Globus pallidus (tissue), 1 donor: ENCODE data around the gene LYRM2.

ENCODE experiments used
- DNase-seq: peaks from one replicate; pipeline ENCODE4 v3.0.0-alpha.2; 2015; ENCODE audit warnings: low spot score

Gene LYRM2, protein sequence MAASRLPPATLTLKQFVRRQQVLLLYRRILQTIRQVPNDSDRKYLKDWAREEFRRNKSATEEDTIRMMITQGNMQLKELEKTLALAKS

GRCh38 chr6:89638320-89639195, at the start of gene LYRM2:
LYRM2 (minus strand) TSS chr6:89638747; CDS start chr6:89638716, 31 bp downstream.
- DNase-seq: peak; percentile 93

DNA sequence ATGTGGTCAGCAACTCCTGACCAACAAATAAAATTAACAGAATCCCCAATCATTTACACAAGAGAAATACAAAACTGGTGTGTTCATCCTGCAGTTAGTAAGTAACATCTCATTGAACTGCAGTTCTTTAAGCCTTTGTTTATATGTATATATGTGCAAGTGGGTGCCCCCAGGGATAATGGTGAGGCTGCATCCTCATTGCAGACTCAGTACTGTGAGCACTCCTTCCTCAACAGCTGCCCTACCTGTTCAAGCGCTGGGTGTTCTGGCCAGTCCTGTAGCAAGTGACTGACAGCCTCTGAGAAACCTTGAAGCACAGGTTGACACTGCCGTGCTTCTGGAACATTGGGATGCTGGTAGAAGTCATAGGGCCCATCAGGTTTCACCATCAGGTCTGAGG, 49.8 kb upstream of the LYRM2 start:
- DNase-seq: no peak

- no peak for DNase-seq
Measured at GRCh38 chr6:89685311-89685710, 46.8 kb upstream of the LYRM2 start.

- DNase-seq: no peak
Measured at GRCh38 chr6:89682991-89683390, 44.4 kb upstream of the LYRM2 start.

DNA sequence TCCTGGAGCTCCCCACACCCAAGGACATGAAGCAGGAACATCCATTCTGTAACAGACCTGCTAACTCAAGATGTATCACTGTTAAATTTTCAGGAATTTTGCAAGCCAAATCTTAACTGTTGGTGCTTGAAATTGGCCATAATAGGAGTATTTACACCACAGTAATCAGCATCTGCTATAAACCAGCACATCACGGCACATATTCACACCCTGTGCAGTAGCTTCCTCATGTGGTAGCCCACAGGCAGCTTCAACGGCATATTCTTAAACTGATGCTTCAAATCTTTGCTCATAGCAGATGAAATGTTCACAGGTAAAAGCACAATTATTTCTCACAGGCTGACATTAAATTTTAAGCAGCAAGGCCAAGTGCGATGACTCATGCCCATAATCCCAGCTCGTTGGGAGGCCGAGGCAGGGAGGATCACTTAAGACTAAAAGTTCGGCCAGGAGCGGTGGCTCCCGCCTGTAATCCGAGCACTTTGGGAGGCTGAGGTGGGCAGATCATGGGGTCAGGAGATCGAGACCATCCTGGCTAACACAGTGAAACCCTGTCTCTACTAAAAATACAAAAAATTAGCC, 43.5 kb upstream of the LYRM2 start:
- DNase-seq: no peak

GRCh38 chr6:89680551-89680950, 42.0 kb upstream of the LYRM2 start:
- no peak for DNase-seq

- DNase-seq: no peak
Measured at GRCh38 chr6:89680150-89680549, 41.6 kb upstream of the LYRM2 start.

- no peak for DNase-seq
Measured at GRCh38 chr6:89679215-89680120, 40.9 kb upstream of the LYRM2 start.

DNA sequence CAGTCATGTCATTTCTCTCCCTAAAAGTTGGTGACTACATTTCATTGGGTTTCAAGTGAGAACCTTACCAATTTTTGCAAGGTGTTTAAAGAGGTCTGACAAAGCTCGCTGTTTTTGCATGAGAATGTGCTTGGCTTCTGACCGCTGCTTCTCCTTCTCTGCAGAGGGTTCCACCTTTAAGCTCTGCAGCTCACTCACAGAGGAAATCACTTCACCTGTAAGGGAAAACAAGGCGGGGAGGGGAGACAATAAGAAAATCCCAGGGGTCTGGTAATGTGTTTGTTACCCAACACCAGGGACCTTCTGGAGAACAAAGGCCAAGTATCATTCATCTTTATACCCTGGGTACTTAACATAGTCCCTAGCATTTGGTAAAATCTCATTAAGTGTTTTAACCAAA, 40.0 kb upstream of the LYRM2 start:
- DNase-seq: no peak

- DNase-seq: no peak
Measured at GRCh38 chr6:89675949-89676748, 37.6 kb upstream of the LYRM2 start.

DNA sequence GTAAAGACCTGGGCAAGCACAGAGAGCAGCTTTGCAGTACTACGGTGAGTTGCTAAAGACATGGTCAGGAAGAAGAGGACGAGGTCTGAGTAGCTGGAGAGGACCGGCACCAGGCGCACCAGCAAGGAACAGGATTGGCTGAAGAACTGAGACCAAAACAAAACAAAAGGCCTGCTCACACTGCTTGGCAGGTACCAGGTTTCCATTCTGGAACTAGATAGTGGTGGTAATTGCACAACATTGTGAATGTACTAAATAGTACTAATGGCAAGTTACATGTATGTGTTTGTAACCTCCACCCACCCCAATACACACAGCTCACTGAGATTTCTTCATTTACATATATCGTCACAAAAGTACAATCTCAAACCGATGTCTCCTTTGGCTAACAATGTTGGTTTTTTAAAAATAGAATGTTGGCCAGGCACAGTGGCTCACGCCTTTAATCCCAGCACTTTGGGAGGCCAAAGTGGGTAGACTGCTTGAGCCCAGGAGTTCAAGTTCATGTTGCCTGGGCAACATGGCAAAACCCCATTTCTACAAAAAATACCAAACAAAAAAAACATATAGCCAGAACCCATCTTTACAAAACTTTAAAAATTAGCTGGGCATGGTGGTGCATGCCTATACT, 32.5 kb upstream of the LYRM2 start:
- no peak for DNase-seq

- DNase-seq: no peak
Measured at GRCh38 chr6:89669002-89669401, 30.5 kb upstream of the LYRM2 start.

- no peak for DNase-seq
Measured at GRCh38 chr6:89667872-89668556, 29.5 kb upstream of the LYRM2 start.

- DNase-seq: no peak
Measured at GRCh38 chr6:89662659-89663223, 24.2 kb upstream of the LYRM2 start.

DNA sequence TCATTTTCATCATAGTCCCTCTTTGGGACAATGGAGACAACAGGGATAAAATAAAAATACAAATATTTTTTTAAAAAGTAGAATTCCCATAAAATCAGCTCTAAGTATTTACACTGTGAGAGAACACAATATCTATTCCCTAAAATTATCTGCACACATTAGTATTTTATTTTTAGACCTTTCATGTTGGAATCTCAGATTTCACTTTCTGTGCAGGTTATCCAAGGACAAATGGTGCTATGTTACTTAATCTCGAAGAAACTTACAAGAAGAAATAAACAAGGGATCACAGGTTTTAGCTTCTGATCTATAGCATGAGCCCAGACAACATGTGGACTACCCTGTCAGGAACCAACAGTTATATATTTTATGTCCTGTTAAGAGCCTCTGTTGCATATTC, 23.0 kb upstream of the LYRM2 start:
- DNase-seq: no peak

- DNase-seq: no peak
Measured at GRCh38 chr6:89660981-89661380, 22.4 kb upstream of the LYRM2 start.

- DNase-seq: no peak
Measured at GRCh38 chr6:89657445-89658158, 19.1 kb upstream of the LYRM2 start.

DNA sequence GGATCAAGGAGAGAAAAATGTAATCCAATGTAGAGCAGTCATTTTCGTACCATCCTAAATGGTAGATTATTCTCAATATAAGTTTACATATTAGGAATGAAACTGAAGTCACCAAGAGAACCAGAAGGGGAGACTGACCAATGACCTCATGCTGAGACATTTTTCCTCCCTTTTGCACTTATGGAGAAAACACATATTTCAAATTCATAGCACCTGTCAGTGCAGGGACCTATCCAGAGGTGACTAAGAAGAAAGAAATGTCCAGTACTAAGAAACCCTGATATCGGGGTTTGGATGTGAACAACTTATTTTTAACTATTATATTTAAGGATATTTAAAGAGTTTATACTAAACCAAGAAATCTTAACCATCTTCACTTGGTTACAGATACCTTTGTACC, 16.6 kb upstream of the LYRM2 start:
- no peak for DNase-seq

- DNase-seq: no peak
Measured at GRCh38 chr6:89650579-89650978, 12.0 kb upstream of the LYRM2 start.
